GM19238 (cell line): ENCODE data around the gene MCC.

ENCODE experiments used
- DNase-seq: peaks from one replicate; pipeline ENCODE4 v3.0.0; 2011; ENCODE audit warnings: low spot score; ENCODE audit not compliant: insufficient read length

The MCC gene

DNA sequence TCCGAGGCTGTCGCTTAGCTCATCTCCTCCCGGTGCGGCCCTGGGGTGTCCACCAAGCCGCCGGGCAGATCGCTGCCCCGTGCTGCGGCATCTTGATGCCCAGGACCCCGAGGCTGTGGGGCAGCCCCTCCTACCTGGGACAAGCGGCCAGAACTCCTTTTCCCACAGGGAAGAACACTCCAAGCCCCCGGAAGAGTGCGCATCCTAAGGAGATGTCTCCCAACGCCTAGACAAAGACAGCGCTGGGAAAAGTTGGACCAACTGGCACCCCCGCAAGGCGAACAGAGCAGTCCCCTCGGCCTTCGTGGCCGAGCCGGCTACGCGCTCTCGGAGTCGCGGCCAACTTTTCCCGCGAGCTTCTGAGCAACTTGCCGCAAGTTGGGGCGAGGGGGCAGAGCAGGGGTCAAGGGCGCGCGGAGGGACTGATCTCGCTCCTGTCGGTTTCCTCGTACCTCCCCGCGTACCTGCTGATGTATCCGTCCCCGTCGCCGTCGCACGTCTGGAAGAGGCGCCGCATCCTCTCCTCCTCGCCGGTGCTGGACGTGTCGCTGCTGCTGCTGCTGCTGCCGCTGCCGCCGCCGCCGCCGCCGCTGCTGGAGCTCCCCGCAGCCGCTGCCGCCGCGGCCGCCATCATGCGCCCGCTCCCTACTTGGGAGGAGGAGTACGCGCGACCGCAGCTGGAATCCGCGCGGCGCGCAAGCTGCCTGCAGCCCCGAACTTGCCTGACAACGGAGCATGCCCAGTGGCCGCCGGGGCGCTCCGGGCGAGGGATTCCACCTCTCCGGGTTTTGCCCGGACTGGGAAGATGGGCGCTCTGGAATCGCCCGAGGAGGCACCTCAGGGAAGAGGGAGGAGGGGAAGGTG lies at the start of gene MCC:
Gene MCC, minus strand, starts transcription at position 673 of the 864 bp plus-strand sequence.
- peak; percentile 18 for DNase-seq

DNA sequence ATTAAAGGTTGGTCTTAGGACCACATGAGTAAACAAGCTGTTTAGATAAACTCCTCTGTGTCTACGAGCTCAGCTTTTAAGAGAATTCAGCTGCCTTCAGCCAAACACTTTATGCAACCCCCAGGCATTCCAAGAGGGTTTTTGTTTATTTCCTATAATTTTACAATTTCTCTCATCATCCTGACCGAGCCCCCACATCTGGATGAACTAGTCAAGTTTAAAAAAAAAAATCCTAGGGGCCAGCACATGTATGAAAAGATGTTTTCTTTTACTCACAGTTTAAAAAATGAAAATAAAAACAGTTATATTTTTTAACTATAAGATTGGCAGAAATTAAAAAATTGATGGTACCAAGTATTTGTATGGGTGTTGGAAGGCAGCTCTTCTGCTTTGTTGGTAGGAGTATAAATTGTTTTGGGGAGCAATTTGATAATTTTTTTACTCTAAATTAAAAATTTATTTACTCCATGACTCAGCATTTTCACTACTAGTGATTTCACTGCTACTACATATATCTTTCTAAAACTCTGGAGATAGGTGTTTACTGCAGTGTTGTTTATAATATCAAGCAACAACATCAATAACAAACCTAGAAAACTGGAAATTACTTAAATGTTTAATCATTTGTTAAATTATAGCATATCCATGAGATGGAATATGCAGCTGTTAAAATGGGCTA lies 43.4 kb upstream of the MCC start:
- no peak for DNase-seq

GRCh38 chr5:113527746-113528145 lies 39.5 kb upstream of the MCC start:
- DNase-seq: no peak

DNA sequence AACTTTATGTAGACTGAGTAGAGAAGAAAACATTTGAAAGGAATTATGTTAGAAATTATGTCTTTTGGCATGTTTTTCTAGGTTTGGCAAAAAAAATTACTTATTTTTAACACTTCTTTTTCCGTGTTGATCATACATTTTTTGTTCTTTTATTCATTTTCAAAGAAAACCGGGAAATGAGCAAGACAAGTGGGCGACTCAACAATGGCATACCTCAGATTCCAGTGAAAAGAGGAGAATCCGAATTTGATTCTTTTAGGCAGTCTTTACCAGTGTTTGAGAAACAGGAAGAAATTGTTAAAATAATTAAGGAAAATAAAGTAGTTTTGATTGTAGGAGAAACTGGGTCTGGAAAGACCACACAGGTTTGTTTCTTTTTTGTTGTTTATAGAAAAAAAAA lies 38.2 kb upstream of the MCC start:
- DNase-seq: no peak

DNA sequence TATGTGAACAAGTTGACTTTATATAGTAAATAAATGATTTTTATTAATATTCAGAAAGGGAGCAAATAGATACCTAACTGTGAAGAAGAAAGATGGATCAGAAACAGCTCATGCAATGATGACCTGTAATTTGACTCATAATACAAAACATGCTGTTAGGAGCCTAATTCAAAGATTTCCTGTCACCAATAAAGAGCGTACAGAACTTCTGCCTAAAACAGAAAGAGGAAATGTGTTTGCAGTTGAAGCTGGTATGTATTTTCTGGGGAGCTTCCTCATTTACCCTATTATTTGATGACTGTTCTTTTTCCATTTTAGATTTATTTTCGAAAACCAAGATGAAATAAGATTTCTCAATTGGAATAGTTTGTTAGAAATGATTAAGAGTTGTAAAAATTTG lies 36.7 kb upstream of the MCC start:
- no peak for DNase-seq

GRCh38 chr5:113523168-113523567 lies 34.9 kb upstream of the MCC start:
- no peak for DNase-seq

DNA sequence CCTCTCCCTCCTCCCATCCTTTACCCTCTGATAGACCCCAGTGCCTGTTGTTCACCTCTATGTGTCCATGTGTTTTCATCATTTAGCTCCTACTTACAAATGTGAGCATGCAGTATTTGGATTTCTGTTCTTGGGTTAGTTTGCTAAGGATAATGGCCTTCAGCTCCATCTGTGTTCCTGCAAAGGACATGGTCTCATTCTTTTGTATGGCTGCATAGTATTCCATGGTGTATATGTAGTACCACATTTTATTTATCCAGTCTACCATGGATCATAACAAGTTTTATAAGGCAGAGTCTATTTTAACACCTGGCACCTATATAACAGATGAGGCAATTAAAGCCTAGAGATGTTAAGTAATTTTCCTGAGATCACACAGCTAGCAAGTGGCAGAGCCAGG lies 32.6 kb upstream of the MCC start:
- DNase-seq: no peak

- no peak for DNase-seq
These were observed 32.2 kb upstream of the MCC start for GRCh38 chr5:113520429-113520828.

DNA sequence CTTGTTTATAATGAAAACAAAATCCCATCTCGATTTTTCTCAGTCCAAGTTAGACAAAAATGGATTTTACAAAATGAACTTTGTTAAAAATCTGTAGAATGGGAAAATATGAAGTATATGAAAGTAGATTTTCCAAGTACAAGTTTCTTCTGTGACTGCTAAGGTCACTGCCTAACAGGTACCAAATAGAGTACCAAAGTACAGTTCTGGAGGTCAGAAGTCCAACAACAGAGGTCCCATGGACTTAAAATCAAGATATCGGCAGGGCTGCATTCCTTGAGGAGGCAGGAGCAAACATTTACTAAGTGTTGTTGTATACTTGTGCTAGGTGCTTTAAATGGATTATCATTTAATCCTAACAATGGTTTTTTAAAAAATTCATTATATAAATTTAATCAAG lies 31.2 kb upstream of the MCC start:
- no peak for DNase-seq

DNA sequence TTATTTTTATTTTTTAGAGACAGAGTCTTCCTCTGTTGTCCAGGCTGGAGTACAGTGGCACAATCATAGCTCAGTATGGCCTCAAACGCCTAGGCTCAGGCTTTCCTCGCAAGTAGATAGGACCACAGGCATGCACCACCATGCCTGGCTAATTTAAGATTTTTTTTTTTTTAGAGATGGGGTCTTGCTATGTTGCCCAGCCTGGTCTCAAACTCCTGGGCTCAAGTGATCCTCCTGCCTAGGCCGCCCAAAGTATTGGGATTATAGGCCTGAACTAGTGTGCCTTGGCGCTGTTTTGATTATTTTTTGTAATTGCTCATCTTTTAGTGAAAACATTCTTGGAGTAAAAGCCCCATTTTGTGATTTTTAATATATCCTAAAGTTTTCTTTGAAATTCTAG lies 30.6 kb upstream of the MCC start:
- DNase-seq: no peak

- DNase-seq: no peak
These were observed 26.0 kb upstream of the MCC start for GRCh38 chr5:113514289-113514635.

GRCh38 chr5:113513384-113514288 lies 25.4 kb upstream of the MCC start, which contains the start of gene YTHDC2:
Gene YTHDC2 (plus strand): TSS chr5:113513694. CDS start chr5:113513896, 202 bp downstream.
- peak; percentile 46 for DNase-seq

DNA sequence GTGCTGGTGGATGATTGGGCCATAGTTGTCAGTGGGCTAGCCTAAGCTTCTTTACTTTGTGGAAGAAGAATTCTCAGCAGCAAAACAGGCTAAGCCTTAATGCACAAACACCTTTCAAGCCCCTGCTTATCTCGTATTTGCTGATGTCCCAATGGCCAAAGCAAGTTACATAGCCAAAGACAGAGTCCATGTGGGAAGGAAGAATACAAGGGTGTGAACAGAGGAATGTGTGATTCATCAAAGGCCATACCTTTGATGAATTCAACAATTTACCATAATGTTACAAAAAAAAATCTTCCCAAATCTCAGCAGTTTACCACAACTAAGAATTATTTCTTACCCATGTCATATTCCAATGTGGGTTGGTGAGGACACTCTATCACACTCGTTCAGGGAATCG lies 24.1 kb upstream of the MCC start:
- DNase-seq: no peak

GRCh38 chr5:113510836-113511451 lies 22.7 kb upstream of the MCC start:
- DNase-seq: no peak

GRCh38 chr5:113508756-113509155 lies 20.5 kb upstream of the MCC start:
- no peak for DNase-seq

DNA sequence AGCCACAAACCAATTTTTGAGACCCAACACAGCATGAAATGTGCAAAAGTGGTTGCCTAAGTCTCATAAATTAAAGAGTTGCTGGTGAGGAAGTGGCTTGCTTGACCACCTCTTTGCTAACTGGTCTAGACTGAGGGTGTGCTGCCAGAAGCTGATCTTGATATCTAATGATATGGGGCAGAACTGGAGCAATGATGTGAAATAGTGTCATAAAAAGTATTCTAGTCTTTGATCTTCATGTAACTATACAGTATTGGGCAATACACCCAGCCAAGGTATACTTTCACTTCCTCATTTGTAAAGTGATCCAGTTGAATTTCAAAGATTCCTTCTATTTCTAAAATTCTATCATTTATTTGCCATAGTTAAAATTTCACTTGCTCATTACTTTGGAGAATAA lies 19.3 kb upstream of the MCC start:
- no peak for DNase-seq

DNA sequence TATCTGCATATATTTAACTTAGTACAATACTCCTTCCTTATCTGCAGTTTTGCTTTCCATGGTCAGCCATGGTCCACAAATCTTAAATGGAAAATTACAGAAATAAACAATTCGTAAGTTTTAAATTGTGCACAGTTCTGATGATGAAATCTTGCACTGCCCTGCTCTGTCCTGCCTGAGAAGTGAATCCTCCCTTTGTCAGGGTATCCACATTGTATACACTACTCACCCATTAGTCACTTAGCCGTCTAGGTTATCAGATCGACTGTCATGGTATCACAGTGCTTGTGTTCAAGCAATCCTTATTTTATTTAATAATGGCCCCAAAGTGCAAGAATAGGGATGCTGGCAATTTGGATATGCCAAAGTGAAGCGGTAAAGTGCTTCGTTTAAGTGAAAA lies 16.9 kb upstream of the MCC start:
- no peak for DNase-seq

DNA sequence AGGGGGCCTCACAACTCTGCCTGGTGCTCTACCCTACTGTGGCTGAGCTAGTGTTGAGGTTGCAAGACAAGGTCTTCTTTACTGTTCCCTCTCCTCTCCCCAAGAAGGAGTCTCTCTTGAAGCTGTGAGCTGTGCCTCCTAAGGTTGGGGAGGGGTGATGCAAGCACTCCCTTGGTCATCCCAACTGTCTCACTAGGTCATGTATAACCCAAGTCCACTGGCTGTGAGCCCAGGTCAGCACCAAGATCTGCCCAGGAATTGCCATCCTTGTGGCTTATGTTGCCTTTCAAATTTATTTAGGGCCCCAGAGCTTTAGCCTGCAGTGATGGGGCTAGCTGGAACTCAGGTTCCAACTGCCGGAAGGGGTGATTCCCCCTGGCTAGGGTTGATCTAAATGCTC lies 14.9 kb upstream of the MCC start:
- DNase-seq: no peak

DNA sequence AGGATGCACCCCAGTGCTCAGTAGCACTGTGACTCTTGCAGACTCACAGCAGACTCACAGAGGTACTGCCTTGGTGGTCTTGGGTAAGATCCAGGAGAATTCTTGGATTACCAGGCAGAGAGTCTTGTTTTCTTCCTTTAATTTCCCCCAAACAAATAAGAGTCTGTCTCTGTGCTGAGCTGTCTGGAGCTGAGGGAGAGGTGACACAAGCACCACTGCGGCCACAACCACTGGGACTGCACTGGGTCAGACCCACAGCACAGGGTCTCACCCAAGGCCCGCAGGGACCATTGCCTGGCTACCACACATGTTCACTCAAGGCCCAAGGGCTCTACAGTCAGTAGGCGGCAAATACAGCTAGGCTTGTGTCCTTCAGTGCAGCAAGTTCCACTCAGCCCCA lies 13.8 kb upstream of the MCC start:
- no peak for DNase-seq

GRCh38 chr5:113495422-113495841 lies 7.2 kb upstream of the MCC start:
- no peak for DNase-seq

- DNase-seq: no peak
These were observed 5.2 kb upstream of the MCC start for GRCh38 chr5:113493446-113493845.
